ENCODE measurements around the gene AKR1D1.
"Not testable (repeated sequence)": the region's sequence is repeated elsewhere in the genome, so short reads cannot be mapped to it uniquely, and the experiment has no call there.

The AKR1D1 gene

DNA sequence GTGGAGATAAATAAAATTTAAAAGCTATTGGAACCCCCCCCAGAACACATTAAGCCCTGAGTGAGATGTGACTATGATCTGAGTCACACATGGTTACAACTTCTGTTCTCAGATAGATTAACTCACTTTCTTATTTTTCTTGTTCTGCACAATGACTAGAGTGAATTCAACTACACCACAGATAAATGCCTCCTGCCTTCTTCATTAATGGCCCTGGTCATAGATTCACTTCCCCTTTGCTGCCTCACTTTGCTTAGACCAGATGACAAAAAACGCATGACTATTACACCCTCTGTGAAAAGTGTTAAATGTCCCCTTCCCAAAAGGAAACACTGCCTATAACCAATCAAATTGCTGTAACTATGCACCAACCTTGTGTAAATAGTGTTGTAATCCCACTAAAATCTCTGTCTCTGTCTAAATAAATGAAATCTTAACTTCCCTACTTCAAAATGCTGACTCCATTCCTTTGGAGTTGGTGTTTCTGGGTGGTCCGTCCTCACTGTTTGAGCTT, 49.4 kb downstream of the AKR1D1 start:
- FAIRE-seq = no peak

DNA sequence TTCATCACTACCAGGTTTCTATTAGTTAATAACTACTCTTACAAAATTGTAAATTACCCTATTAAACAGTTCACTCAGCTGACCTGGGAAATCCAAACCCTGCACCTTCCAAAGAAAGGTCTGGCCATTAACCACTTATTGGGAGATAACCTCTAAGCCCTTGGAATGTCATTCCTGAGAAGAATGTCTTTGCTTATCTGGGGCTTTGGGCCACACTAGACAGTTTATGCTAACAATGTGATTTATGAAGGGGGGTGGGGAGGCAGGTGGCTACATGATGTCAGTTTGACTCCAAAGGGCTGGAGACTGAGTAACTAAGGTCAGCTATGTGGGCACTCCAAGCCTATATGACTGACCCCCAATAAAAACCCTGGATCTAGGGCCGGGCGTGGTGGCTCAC, 50.7 kb downstream of the AKR1D1 start:
- FAIRE-seq = no peak

DNA sequence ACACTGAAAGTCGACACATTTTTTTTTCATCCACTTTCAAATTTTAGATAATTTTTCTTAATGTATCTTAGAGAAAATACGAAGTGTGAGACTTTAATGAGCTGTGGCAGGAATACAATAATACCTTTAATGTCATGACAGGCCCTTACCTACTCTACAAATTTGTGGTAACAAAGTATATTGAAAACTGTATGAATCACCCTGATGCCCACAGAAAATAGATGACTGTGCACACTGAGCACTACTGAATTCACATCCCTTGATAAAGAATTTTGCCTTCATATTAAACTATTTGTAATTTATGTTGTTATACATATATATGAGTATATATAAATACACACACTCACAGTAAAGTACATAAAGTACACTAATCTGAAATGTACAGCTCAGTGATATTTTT, 51.7 kb downstream of the AKR1D1 start:
- FAIRE-seq = no peak

DNA sequence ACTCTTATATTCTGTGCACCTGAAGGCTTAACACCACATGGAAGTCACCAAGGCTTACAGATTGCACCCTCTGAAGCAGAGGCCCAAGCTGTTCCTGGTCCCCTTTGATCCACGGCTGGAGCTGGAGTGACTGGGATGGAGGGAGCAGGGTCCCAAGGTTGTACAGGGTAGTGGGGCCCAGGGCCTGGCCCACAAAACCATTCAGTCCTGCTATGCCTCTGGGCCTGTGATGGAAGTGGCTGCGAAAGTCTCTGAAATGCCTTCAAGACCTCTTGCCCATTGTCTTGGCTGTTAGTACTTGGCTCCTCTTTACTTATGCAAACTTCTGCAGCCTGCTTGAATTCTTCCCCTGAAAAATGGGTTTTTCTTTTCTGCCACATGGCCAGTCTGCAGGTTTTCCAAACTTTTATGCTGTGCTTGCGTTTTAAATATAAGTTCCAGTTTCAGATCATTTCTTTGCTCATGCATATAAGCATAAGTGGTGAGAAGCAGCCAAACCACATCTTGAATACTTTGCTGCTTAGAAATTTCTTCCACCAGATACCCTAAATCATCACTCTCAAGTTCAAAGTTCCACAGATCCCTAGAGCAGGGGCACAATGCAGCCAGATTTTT, 53.4 kb downstream of the AKR1D1 start:
- no peak for FAIRE-seq

DNA sequence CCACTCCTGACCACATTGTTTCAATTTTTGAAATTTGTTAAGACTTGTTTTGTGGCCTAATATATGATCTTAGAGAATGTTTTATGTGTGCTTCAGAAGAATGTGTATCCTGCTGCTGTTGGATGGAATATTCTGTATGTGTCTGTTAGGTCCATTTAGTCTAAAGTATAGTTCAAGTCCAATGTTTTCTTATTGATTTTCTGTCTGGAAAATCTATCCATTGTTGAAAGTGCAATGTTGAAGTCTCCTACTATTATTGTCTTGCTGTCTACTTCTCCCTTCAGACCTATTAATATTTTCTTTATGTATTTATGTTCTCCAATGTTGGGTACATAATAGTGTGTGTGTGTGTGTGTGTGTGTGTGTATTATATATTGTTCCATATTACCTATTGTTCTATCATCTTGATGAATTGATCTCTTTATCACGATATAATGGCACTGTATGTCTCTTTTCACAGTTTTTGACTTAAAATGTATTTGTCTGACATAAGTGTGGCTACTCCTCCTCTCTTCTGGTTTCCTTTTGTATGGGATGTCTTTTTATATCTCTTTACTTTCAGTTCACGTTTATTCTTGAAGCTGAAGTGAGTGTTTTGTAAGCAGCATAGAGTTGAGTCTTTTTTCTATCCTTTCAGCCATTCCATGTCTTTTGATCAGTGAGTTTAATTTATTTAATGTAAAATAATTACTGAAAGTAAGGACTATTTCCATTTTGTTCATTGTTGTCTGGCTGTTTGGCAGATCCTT, 61.3 kb downstream of the AKR1D1 start:
- no peak for FAIRE-seq

DNA sequence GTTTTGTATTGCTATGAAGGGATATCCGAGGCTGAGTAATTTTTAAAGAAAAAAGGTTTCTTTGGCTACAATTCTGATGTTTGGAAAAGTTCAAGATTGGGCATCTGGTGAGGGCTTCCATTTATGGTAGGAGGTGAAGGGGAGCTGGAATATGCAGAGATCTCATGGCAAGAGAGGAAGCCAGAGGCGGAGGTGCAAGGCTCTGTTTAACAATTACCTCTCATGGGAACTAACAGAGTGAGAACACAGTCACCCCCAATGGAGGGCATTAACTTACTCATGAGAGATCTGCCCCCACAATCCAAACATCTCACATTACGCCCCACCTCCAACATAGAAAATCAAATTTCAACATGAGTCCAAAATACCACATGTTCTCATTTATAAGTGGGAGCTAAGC, 62.0 kb downstream of the AKR1D1 start:
- no peak for FAIRE-seq

DNA sequence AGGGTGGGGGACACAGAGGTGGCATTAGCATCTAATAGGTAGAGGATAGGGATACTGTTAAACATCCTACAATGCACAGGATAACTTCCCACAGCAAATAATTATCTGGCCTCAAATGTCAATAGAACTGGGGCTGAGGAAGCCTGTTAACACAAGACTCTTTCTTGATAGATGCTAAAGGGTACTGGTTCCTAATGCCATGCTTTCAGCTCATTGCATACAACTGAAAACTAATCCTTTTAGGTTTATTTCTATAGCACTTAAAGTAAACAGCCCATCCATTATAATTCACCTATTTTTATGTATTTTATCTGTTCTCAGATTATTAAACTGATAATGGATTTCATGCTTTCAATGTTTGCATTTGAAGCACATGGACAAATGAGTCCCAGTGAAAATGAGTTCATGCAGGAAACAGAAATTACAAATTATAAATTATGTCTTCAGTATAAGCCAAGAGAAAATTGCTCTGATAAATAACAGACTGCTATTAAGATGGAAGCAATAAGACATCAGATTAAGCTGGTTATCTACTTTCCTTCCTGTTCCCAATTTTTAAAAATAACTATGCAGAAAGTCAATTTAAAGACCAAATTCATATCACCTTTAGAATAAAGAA, 66.4 kb downstream of the AKR1D1 start:
- no peak for FAIRE-seq

DNA sequence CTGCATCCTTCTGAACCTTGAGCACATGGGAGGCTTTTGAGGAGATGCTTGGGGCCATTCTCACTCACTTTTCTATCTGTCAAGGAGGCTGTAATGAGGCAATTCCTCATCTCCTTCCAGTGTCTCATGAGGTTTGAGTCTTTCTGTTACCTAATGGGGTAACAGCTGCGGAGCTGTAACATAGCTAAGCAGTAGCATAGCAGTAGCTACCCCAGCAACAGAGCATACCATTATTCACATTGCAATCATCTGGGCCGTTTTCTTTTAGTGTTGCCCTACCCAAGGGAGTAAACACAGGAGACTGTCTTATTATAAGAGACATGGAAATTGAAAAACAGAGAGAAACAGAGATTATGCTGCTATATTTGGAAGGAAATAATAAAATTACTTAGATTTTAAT, 68.7 kb downstream of the AKR1D1 start:
- FAIRE-seq = no peak

DNA sequence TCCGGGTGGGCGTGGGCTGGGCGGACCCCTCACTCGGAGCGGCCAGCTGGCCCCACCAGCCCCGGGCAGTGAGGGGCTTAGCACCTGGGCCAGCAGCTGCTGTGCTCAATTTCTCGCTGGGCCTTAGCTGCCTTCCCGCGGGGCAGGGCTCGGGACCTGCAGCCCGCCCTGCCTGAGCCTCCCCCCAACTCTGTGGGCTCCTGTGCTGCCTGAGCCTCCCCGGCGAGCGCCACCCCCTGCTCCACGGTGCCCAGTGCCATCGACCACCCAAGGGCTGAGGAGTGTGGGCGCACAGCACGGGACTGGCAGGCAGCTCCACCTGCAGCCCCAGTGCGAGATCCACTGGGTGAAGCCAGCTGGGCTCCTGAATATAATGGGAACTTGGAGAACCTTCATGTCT, 70.0 kb downstream of the AKR1D1 start:
- not testable (repeated sequence) for FAIRE-seq

DNA sequence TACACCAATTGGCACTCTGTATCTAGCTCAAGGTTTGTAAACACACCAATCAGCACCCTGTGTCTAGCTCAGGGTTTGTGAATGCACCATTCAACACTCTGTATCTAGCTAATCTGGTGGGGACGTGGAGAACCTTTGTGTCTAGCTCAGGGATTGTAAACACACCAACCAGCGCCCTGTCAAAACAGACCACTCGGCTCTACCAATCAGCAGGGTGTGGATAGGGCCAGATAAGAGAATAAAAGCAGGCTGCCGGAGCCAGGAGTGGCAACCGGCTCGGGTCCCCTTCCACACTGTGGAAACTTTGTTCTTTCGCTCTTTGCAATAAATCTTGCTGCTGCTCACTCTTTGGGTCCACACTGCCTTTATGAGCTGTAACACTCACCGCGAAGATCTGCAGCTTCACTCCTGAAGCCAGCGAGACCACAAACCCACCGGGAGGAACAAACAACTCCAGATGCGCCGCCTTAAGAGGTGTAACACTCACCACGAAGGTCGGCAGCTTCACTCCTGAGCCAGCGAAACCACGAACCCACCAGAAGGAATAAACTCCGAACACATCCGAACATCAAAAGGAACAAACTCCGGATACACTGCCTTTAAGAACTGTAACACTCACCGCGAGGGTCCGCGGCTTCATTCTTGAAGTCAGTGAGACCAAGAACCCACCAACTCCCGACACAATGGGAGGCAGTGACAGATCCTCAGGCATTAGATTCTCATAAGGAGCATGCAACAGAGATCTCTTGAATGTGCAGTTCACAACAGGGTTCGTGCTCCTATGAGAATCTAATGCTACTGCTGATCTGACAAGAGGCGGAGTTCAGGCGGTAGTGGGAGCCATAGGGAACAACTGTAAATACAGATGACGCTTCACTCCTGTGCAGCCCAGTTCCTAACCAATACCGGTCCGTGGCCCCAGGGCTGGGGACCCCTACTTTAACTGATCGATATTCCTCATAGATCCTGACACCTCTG, 70.8 kb downstream of the AKR1D1 start:
- not testable (repeated sequence) for FAIRE-seq

DNA sequence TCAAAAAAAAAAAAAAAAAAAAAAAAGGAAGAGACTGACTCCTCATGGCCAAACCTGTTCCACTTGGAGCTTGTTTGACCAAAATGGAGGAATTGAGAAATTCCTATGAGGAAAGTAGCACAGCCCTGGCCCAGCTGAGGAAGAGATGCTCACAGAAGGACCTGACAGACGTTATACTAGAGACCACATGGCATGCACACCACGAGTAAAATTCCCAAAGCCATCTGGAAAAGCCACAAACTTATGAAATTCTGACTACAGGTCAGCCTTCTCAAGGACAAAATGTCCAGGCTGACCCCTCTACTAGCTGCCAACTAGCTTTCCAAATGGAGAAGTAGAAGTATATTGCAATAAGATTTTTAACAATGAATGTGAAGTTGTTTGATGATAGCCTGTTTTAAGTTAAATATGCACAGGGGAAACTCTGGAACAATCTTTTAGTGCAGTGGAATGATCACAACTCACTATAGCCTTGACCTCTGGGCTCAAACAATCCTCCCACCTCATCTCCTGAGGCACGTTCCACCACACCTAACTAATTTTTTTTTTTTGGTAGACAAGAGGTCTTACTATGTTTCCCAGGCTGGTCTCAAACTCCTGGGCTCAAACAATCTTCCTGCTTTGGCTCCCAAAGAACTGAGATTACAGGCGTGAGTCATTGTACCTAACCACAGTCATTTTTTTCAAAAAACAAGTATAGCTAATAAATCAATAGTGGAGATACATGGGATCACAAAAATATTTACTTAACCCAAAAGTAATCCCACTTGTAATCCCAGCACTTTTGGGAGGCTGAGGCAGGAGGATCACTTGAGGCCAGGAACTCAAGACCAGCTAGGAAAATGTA, 75.7 kb downstream of the AKR1D1 start:
- no peak for FAIRE-seq

DNA sequence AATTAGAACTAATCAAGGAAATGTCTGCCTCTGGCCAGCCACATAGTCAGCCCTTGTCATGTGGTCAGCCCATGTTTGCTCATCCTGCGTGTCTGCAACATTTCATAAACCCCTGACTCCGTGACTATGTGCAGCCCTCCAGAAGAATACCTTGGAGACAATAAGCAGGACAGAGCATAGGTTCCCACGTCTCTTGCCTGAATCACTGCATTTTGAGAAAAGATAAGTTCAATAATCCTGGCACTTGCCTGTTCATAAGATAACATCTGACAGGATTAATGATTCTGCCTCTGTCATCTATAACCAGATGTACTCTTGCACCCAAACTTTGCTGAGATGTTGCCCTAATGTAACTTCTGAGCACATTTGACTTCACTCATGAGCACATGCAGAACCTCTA, 78.4 kb downstream of the AKR1D1 start:
- FAIRE-seq = no peak

DNA sequence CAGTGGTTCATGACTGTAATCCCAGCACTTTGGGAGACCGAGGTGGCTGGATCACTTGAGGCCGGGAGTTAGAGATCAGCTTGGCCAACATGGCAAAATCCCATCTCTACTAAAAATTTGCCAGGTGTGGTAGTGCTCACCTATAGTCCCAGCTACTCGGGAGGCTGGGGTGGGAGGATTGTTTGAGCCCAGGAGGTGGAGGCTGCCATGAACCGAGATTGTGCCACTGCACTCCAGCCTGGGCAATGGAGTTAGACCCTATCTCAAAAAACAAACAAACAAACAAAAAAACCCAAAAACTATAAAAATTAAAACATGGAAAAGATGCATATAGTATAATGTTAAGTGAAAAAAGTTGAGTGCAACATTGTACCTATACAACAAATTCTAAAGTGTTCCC, 81.4 kb downstream of the AKR1D1 start:
- no peak for FAIRE-seq

DNA sequence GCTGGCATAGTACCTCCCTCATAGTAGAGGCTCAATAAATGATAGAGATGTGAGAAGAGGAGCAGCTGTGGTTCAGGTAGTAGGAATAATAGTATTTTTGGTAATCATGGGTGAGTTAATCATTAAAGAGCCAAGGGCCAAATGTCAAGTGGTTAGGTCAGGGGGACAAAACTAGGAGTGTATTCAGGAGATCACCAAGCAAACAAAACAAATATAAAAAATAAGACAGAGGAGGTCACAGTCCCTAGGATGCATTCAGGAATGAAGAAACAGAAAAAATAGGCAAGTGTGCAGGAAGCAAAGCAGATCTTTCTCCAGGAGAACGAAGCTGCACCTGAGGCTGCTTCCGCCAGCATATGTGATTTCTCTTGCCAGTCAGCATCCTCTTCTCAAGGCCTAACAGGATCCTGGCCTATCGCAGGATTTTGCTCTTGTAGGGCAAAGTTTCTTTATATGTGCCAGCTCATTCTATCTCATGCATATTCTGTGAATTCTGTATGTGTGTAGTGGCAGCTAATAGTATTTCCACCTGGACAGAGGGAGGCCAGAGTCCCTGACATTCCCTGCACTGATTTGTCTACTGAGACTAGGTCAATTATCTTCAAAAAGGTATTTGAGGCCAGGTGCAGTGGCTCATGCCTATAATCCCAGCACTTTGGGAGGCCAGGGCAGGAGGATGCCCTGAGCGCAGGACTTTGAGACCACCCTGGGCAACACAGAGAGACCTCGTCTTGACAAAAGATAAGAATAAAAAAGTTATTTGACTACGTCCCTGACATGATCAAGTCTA, 82.7 kb downstream of the AKR1D1 start:
- no peak for FAIRE-seq

DNA sequence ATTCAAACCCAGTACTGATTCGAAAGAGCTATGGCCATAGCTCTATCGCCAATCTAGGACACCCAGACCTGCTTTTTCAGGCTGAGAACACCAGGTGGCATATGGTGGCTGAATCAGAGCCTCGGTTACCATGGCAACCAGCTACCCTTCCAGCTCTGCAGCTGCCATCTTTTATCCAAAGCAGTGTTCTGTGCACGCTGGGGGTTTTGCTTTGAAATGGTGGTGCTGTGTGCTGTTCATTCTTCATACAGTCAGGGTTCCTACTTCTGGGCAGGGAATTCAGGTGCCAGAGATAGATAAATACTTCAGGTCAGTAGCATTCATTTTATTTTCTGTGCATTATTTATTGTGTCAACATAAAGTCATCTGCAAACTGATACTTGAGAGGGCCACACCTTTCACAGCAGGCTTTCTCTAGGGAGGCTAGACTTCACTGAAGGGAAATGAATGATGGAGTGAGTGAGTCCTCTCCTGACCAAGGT, 85.4 kb downstream of the AKR1D1 start:
- FAIRE-seq = peak; percentile 72

DNA sequence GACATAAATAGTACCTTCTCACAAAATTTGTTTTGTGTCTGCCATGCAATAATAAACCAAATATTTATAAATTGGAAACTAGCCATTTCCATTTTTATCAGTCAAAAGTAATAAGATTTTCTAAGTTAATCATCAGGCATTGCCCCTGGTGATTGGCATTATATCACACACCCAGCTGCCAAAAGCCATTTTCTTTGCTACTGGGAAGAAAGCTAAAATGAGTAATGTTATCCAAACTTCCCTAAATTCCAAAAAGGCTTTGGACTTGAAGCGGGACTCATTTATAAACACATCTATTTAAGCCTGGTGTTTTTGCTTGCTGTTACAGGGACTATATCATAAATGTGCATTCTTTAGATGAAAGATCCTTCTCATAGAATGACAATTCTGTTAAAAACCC, 86.0 kb downstream of the AKR1D1 start:
- no peak for FAIRE-seq

DNA sequence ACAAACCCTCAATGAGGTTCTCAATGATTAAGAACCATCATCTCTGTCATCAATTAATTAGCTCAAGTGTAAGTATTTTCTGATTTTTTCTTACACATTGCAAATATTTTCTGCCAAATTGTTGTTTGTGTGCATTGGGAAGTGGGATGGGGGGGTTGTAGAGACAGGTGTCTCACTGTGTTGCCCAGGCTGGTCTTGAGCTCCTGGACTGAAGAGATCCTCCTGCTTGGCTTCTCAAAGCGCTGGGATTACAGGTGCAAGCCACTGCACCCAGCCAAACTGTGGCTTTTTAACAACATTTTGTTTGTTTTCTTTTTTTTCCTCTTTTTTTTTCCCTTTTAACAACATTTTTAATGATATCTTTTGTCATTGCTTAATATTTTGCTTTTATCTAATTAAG, 87.5 kb downstream of the AKR1D1 start:
- FAIRE-seq = no peak

DNA sequence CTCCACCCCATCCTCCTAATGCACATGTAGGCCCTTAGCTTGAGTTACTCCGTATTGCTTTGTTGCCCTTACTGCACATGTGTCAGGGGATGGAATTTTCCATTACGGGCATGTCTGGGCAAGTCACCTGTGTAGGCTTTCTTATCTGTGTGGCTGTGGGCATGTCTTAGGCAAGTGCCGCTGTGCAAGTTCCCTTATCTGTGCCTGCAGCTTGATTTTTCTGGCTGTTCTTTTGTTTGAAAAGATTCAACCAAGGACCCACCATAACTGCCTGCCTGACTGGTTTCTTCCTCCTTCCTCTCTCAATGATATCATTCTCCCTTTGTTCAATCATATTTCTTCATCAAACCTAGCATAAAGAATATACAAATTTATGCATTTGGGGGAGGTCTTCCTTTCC, 88.5 kb downstream of the AKR1D1 start:
- FAIRE-seq = no peak

DNA sequence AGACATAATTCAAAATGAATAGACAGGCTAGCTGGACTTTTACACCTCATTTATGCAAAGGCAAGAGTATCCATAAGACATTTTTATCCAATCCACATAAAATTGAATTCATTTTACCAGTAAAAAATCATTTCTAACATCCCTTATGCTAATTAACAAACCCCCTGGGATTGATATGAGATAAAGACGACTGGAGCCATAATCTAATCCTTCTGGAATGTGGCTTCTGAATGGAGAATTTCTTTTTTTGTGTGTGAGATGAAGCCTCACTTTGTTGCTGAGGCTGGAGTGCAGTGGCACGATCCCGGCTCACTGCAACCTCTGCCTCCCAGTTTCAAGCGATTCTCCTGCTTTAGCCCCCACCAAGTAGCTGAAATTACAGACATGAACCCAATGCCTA, 90.4 kb downstream of the AKR1D1 start:
- FAIRE-seq = no peak

DNA sequence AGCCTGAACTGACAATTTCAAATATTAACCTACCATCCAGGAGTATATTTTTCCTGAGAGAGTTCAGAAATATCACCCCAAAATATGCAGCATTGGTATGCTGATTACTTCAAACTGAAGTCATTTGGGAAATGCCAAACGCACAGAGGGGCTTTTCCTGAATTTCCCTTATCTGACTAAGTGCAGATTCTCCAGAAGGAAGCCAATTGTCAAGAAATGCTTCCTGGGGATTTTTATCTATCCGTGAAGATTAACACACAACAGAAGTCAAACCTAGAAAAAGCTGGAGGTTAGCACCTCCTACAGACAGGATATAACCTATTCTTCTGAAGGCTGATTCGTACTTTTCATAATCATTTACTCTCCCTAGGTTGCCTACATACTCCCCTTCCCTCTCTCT, 91.0 kb downstream of the AKR1D1 start:
- no peak for FAIRE-seq

DNA sequence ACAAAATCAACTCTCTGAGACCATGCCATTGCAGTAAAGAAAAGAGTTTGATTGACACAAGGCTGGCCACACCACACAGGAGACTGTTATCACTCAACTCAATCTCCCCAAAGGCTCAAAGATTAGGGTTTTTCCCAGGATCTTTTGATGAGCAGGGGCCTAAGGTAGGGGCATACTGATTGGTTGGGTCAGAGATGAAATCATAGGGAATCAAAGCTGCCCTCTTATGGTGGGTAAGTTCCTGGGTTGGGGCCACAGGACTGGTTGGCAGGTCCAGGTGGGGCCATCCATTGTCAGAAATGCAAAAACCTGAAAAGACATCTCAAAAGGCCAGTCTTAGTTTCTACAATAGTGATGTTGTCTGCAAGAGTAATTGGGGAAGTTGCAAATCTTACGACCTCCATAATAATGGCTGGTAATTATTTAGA, 91.6 kb downstream of the AKR1D1 start:
- no peak for FAIRE-seq
